Measurements from ENCODE around the gene MAEL. TPM values are rescaled to one million over a fixed set of nuclear protein-coding genes. Genes with fewer than 3 reads are reported as not detected.
"Not testable (repeated sequence)": the region's sequence is repeated elsewhere in the genome, so short reads cannot be mapped to it uniquely, and the experiment has no call there.

The MAEL gene
- polyA plus RNA-seq, 1 donor = 0.34 TPM

DNA sequence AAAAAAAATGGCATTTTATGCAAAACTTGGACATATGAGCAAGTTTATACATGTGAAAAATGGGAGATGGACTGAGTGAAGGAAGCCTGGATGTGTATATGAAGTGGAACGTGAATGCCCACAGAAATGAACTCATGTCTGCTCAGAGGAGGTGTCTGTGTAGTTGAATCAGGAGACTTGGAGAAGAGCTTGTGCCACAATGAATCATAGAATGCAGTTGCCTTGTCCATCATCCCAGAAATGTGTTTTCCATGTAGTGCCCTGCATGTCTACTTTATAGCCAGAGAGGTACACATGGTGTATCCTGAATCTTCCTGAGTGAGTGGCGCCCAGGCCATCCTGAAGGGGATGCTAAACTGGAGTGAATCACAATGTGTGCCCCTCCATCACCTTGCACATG lies 11.1 kb upstream of the MAEL start:
- DNase-seq (ENCODE audit: low read depth) = no peak

- DNase-seq (ENCODE audit: low read depth) = no peak
Observed at GRCh38 chr1:166978821-166979220, 10.3 kb upstream of the MAEL start.

DNA sequence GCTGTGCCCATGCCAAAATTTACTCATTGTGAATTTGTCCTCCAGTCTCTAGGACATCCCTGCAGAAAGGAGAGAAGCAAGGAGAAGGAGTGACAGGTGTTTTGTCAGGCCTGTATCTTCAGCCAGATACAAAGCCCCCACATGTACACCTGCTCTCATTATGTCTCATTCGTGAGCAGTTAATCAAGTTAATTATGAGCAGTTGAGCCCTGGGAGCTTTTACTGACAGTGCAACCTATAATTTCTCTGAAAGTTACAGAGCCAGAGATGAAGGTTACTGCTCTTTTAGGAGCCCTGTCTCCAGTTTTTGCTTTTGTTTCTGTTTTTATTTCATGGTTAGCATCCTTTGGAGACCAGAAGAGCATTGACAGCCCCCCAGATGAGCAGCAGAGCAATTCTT lies 8.7 kb upstream of the MAEL start:
- DNase-seq (ENCODE audit: low read depth) = no peak

- no peak for DNase-seq (ENCODE audit: low read depth)
Observed at GRCh38 chr1:166980818-166981217, 8.3 kb upstream of the MAEL start.

DNA sequence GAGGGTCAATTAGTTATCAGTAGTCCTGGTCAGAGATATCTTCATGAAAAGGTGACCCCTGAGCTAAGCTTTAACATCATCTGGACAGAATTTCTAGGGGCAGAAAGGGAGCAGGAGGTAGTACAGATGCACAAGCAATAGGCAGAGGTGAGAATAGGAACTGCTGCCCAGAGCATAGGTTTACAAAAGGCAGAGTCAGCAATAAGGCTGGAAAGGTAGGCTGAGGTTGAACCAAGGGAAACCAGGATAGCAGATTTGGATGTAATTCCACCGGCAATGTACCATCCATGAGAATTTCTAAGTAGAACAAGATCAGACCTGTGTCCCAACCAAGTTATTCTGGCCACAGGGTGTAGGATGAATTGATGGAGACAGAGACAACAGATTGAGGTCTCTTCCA lies 7.5 kb upstream of the MAEL start:
- no peak for DNase-seq (ENCODE audit: low read depth)

- DNase-seq (ENCODE audit: low read depth) = no peak
Observed at GRCh38 chr1:166999075-166999474, 10.0 kb downstream of the MAEL start.

DNA sequence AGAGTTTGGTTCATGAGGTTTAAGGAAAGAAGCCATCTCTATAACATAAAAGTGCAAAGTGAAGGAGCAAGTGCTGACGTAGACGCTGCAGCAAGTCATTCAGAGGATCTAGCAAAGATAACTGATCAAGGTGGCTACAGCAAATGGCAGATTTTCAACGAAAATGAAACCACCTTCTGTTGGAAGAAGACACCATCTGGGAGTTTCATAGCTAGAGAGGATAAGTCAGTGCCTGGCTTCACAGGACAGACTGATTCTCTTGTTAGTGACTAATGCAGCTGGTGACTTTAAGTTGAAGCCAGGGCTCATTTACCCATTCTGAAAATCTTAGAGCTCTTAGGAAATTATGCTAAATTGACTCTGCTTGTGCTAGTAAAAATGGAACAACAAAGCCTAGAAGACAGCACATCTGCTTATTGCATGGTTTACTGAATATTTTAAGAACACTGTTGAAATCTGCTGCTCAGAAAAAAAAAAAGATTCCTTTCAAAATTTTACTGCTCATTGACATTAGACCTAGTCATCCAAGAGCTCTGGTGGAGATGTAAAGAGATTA lies 10.5 kb downstream of the MAEL start:
- no peak for DNase-seq (ENCODE audit: low read depth)

GRCh38 chr1:167000546-167000945 lies 11.5 kb downstream of the MAEL start:
- DNase-seq (ENCODE audit: low read depth) = no peak

- DNase-seq (ENCODE audit: low read depth) = no peak
Observed at GRCh38 chr1:167002354-167002753, 13.3 kb downstream of the MAEL start.

GRCh38 chr1:167003711-167004110 lies 14.6 kb downstream of the MAEL start:
- no peak for DNase-seq (ENCODE audit: low read depth)

GRCh38 chr1:167011560-167012191 lies 22.6 kb downstream of the MAEL start:
- DNase-seq (ENCODE audit: low read depth) = no peak

DNA sequence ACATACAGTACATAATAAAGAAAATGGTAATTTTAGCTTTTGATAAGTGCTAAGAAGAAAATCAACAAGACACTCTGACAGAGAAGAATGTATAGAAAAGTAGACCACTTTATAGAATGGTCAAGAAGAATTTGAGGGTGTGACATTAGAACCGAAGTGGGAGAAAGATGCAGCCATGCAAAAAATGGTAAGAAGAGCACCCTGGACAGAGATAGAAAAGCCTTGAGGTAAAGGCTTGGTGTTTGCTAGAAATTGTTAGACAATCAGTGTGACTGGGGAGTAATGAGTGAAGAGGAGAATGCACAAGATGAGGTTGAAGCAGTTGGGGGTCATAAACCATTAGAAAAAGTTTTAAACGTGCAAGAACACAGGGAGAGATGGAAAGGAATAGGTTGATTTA lies 23.5 kb downstream of the MAEL start:
- DNase-seq (ENCODE audit: low read depth) = no peak

DNA sequence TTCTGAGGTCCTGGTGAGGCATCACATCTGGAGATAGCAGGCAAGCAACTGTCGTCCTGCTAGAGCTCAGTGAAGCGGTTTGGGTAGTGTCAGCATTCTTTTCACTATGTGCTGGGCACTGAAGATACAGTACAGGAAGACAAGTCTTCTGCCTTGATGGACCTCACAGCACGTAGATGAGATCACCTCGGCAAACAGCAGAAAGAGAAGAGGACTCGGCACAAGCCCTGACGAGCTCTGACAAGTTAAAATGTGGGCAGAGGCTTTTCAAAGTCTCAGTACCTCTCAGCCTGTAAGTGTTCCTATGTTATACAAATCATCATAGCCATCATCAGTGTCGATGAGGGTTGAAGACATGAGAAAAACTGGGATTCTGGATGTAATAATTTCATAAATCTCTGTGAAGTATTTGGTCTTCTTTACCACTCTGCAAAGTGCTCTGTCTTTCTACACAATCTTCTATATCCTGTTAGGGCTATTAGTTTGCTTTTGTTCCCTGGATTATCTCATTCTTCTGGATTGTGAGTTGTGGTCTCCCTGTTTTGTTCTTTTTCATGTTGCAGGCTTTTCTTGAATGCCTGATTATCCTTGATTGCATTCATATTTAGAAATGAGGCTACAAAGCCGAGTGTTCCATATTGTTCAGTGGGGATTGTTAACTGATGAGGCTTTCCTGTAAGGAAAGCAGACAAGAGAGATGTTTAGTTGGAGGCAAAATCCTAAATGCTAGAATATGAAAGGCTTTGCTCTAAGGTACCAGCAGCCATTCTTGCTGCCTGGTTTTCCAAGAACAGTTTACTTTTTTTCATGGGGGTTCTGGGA lies 24.2 kb downstream of the MAEL start:
- no peak for DNase-seq (ENCODE audit: low read depth)

- DNase-seq (ENCODE audit: low read depth) = no peak
Observed at GRCh38 chr1:167016100-167016750, 27.1 kb downstream of the MAEL start.

- DNase-seq (ENCODE audit: low read depth) = no peak
Observed at GRCh38 chr1:167022384-167022783, 33.3 kb downstream of the MAEL start.

DNA sequence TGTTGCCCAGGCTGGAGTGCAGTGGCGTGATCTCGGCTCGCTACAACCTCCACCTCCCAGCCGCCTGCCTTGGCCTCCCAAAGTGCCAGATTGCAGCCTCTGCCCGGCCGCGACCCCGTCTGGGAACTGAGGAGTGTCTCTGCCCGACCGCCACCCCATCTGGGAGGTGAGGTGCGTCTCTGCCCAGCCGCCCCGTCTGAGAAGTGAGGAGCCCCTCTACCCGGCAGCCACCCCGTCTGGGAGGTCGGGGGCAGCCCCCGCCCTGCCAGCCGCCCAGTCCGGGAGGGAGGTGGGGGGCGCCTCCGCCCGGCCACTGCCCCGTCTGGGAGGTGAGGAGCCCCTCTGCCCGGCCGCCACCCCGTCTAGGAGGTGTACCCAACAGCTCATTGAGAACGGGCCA lies 40.5 kb downstream of the MAEL start:
- not testable (repeated sequence) for DNase-seq (ENCODE audit: low read depth)

GRCh38 chr1:167033646-167034045 lies 44.6 kb downstream of the MAEL start:
- DNase-seq (ENCODE audit: low read depth) = no peak

GRCh38 chr1:167043752-167044488 lies 54.8 kb downstream of the MAEL start:
- DNase-seq (ENCODE audit: low read depth) = no peak

- no peak for DNase-seq (ENCODE audit: low read depth)
Observed at GRCh38 chr1:167051907-167052306, 62.8 kb downstream of the MAEL start.

- DNase-seq (ENCODE audit: low read depth) = no peak
Observed at GRCh38 chr1:167052389-167052788, 63.3 kb downstream of the MAEL start.

GRCh38 chr1:167054531-167054930 lies 65.5 kb downstream of the MAEL start:
- no peak for DNase-seq (ENCODE audit: low read depth)

All from forelimb muscle (tissue), 1 donor.